Stimulated activated CD4-positive, alpha-beta T cell treated with anti-CD3 and anti-CD28 coated beads, Interleukin-15, amount 100 ng/mL, for 24 hours (primary cell): ENCODE data around the gene PPP1R13L.
"Not testable (repeated sequence)": the region's sequence is repeated elsewhere in the genome, so short reads cannot be mapped to it uniquely, and the experiment has no call there.

Experiments
- DNase-seq: peaks from one replicate; pipeline ENCODE4 v3.0.0-alpha.2; 2020

PPP1R13L gene

DNA sequence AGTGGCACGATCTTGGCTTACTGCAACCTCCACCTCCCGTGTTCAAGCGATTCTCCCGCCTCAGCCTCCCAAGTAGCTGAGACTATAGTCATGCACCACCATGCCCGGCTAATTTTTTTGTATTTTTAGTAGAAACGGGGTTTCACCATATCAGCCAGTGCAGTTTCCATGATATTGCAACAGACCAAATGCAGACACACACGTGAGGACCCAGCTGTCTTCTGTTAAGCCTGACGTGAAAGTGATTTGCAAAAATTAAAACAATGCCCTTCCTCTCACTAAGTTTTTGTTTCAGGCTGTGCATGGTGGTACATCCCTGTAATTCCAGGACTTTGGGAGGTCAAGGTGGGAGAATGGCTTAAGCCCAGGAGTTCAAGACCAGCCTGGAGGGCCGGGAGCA is 26.1 kb upstream of the PPP1R13L start:
- DNase-seq: not testable (repeated sequence)

- DNase-seq: not testable (repeated sequence)
Measured at GRCh38 chr19:45429896-45430295, 25.0 kb upstream of the PPP1R13L start.

- DNase-seq: peak; percentile 37
Measured at GRCh38 chr19:45428384-45429231, 23.7 kb upstream of the PPP1R13L start.

GRCh38 chr19:45424191-45425058 is 19.6 kb upstream of the PPP1R13L start:
- peak; percentile 62 for DNase-seq

GRCh38 chr19:45423589-45424190 is 18.8 kb upstream of the PPP1R13L start, which contains the start of gene ERCC1:
TSS of gene ERCC1 (minus strand) at chr19:45423917. CDS start at chr19:45423374, 543 bp downstream.
- peak; percentile 96 for DNase-seq

DNA sequence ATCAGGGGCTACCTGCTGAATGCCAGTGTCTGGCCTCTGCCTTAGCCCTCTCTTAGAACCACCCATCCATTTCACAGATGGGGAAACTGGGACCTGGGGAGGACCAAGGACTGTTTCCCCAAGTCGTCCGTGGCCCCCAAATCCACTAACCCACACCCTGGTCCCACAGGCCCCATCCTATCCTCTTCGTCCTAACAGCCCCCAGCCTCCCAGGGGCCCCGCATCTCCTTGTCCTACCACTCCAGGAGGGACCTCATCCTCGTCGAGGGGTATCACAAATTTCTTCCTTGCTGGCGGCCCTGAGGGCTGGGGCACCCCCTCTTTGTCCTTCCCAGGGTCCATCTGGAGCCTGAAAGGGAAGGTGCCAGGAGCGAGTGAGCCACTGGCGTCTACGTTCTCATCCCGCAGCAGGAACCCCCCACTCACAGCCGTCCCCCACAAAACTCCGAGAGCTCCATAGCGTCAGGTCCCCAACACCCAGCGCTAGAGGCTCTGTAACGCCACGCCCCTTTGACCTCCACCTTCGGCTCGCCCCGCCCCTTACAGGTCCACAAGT is 18.2 kb upstream of the PPP1R13L start:
- DNase-seq: no peak

GRCh38 chr19:45421947-45422498 is 17.2 kb upstream of the PPP1R13L start:
- no peak for DNase-seq

GRCh38 chr19:45420871-45421270 is 16.0 kb upstream of the PPP1R13L start:
- no peak for DNase-seq

DNA sequence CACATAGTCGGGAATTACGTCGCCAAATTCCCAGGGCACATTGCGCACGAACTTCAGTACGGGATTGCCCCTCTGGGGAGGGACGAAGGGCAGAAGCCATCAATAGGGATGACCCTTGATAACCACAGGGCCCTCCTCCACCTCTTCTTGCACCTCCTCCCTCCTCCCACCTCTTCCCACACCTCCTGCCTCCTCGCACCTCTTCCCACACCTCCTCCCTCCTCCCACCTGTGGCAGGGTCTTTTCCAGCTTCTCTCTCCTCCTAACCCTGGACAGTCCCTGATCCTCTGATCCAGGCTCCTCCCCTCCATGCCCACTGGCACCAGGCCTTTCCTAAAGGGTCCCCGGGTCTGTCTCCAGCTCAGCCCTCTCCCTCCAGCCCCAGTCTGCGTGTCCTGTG is 15.5 kb upstream of the PPP1R13L start:
- DNase-seq: no peak

- DNase-seq: no peak
Measured at GRCh38 chr19:45419895-45420294, 15.0 kb upstream of the PPP1R13L start.

DNA sequence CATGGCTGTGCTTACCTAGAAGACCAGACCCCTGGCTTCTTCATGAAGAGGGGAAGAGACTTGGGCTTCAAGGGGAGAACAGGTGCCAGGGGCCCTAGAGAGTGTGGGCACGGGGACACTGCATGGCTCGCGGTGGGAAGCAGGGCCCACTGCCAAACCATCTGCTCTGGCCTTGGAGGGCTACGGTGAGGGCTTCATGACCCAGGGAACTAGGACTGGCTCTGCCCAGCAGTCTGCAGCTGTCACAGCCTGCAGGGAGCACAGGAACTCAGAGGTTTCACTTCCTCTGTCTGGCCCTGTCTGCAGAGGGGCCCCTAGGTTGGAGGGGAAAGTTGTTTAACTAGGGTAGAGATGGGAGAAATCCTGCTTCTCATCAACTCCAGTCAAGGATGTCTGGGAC is 14.5 kb upstream of the PPP1R13L start:
- DNase-seq: no peak

DNA sequence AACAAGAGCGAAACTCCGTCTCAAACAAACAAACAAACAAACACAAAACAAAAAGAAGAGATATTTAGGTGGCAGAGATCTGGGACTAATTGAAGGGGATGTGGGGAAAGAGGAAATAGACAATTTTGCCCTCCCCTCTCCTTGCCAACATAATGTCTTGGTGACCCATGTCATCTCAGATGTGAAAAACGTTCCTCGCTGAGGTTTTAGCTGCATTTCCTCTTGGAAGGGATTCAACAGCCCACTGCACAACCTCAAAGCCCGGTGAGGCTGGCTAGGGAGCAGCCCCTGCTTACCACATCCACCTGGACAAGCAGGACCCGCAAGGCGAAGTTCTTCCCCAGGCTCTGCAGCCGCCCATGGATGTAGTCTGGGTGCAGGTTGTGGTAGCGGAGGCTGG is 13.9 kb upstream of the PPP1R13L start:
- no peak for DNase-seq

DNA sequence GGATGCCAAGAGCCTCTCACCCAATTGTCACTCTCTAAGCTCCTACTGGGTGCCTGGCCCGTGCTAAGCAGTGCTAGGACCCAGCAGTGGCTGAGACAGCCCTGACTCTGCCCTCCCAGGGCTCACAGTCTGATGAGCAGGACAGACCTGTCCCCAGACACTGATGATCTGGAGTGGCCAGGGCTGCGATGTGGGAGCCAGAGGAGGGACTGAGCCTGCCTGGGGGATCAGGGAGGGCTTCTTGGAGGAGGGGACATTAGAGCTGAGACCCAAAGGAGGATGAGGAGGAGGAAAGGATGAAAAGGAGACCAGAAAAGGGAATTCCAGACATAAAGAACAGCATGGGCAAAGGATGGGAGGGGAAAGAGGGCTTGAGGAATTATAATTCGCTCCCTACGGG is 12.3 kb upstream of the PPP1R13L start:
- no peak for DNase-seq

GRCh38 chr19:45414468-45414867 is 9.6 kb upstream of the PPP1R13L start:
- no peak for DNase-seq

GRCh38 chr19:45413497-45413896 is 8.6 kb upstream of the PPP1R13L start:
- no peak for DNase-seq

DNA sequence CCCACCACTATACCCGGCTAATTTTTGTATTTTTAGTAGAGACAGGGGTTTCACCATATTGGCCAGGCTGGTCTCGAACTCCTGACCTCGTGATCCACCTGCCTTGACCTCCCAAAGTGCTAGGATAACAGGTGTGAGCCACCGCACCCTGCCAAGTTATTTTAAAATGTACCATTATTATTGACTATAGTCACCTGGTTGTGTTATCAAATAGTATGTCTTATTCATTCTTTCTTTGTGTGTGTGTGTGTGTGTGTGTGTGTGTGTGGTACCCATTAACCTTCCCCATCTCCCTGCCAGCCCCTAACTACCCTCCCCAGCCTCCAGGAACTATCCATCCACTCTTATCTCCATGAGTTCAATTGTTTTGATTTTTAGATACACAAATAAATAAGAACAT is 5.5 kb upstream of the PPP1R13L start:
- DNase-seq: not testable (repeated sequence)

GRCh38 chr19:45409557-45409920 is 4.7 kb upstream of the PPP1R13L start:
- DNase-seq: no peak

DNA sequence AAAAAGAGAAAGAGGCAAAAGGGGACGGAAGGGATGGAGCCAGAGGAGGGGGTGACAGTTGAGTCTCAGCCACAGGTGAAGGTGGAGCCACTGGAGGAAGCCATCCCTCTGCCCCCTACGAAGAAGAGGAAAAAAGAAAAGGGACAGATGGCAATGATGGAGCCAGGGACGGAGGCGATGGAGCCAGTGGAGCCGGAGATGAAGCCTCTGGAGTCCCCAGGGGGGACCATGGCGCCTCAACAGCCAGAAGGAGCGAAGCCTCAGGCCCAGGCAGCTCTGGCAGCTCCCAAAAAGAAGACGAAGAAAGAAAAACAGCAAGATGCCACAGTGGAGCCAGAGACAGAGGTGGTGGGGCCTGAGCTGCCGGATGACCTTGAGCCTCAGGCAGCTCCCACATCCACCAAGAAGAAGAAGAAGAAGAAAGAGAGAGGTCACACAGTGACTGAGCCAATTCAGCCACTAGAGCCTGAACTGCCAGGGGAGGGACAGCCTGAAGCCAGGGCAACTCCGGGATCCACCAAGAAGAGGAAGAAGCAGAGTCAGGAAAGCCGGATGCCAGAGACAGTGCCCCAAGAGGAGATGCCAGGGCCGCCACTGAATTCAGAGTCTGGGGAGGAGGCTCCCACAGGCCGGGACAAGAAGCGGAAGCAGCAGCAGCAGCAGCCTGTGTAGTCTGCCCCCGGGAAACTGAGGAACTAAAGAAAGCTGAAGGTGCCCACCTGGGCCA is 4.1 kb upstream of the PPP1R13L start:
- DNase-seq: no peak

- DNase-seq: no peak
Measured at GRCh38 chr19:45408121-45408520, 3.3 kb upstream of the PPP1R13L start.

DNA sequence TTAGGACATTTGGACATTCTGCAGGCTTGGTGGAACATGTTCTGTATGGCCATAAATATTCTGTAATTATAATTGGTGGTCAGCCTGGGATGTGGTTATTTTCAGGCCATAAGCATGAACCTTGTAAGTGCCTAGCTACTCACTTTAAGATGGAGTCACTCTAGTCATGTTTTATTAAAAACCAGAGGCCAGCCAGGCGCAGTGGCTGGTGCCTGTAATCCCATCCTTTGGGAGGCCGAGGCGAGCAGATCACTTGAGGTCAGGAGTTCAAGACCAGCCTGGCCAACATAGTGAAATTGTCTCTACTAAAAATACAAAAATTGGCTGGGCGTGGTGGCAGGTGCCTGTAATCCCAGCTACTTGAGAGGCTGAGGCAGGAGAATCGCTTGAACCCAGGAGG is 2.7 kb upstream of the PPP1R13L start:
- DNase-seq: not testable (repeated sequence)

DNA sequence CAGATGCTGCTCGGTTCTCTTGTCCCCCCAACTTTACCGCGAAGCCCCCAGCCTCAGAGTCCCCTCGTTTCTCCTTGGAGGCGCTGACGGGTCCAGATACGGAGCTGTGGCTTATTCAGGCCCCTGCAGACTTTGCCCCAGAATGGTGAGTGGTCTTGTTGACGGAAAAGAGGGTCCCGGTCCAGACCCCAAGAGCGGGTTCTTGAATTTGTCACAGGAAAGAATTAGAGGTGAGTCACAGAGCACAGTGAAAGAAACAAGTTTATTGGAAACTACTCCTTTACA is 2.2 kb upstream of the PPP1R13L start:
- no peak for DNase-seq
